Thyroid gland (tissue), 4 donors: ENCODE measurements around the gene PCDHA1.

Source experiments
- CTCF ChIP-seq, 6 experiments: fragments of 200-600 bp in 3 of 6; fragments of 450-650 bp in 3 of 6; sonication (generic) in 3 of 6; IDR thresholded peaks; one replicate each; pipeline ENCODE4 v1.5.1; 2016 to 2019; ENCODE audit warnings: antibody characterized with exemption in 6 of 6, mild to moderate bottlenecking in 2 of 6, inconsistent platforms in 1 of 6, moderate library complexity in 1 of 6
- POLR2A ChIP-seq, 2 donors: fragments of 450-650 bp; IDR thresholded peaks; one replicate each; pipeline ENCODE4 v1.6.1; 2017; ENCODE audit warnings: antibody characterized with exemption in 2 of 2, mild to moderate bottlenecking in 2 of 2, moderate library complexity in 1 of 2

GRCh38 chr5:140967226-140967893 lies 181.4 kb downstream of the PCDHA1 start:
- TF ChIP-seq CTCF (IDR thresholded peaks at IDR 0.05) (no peak), POLR2A (IDR thresholded peaks at IDR 0.05) (no peak)
